ENCODE data around the gene MEGF11. TPM values are rescaled to one million over a fixed set of nuclear protein-coding genes. Genes with fewer than 3 reads are reported as not detected.
"Not testable (repeated sequence)": the region's sequence is repeated elsewhere in the genome, so short reads cannot be mapped to it uniquely, and the experiment has no call there.

Gene MEGF11
- total and polyA plus RNA-seq, 4 donors, result 6.2 to 20.3 (median 14.0) TPM

- Histone ChIP-seq H3K4me3 (ENCODE audit: low read depth, low read length) (no peak overlapping the region), H3K27me3 (ENCODE audit: control insufficient read depth, insufficient read depth, low read length) (peaks cover 55% of the 10 kb centered on the region), H3K27ac (ENCODE audit: low read depth, low read length) (no peak overlapping the region), H3K36me3 (ENCODE audit: control insufficient read depth, insufficient read depth, low read length) (no peaks in the 10 kb centered on the region), H3K4me1 (ENCODE audit: control insufficient read depth, insufficient read depth, low read length) (peaks cover 32% of the 10 kb centered on the region), H3K9me3 (ENCODE audit: control insufficient read depth, insufficient read depth, low read length) (no peaks in the 10 kb centered on the region)
- no peak for DNase-seq (ENCODE audit: low read depth in 4 of 6, low spot score in 6 of 6)
- WGBS (ENCODE audit: insufficient coverage), result 41% methylated on average over 18 of the region's 19 CpGs
Observed at GRCh38 chr15:66254951-66255676, 1.6 kb upstream of the MEGF11 start.

GRCh38 chr15:66254089-66254950 lies 770 bp upstream of the MEGF11 start:
- Histone ChIP-seq H3K27ac (ENCODE audit: low read depth, low read length) (no peak overlapping the region), H3K4me3 (ENCODE audit: low read depth, low read length) (peak overlapping the region; percentile 52), H3K4me1 (ENCODE audit: control insufficient read depth, insufficient read depth, low read length) (peaks cover 35% of the 10 kb centered on the region), H3K27me3 (ENCODE audit: control insufficient read depth, insufficient read depth, low read length) (peaks cover 55% of the 10 kb centered on the region), H3K9me3 (ENCODE audit: control insufficient read depth, insufficient read depth, low read length) (no peaks in the 10 kb centered on the region), H3K36me3 (ENCODE audit: control insufficient read depth, insufficient read depth, low read length) (no peaks in the 10 kb centered on the region)
- WGBS (ENCODE audit: insufficient coverage), result 14% methylated on average over 31 of the region's 36 CpGs
- no peak for DNase-seq (ENCODE audit: low read depth in 4 of 6, low spot score in 6 of 6)

GRCh38 chr15:66252685-66253417 lies 699 bp downstream of the MEGF11 start:
- peaks cover 35% of the 10 kb centered on the region for H3K4me1 ChIP-seq (ENCODE audit: control insufficient read depth, insufficient read depth, low read length)
- 0% methylated on average over 62 of the region's 64 CpGs for WGBS (ENCODE audit: insufficient coverage)
- no peak overlapping the region for H3K27ac ChIP-seq (ENCODE audit: low read depth, low read length)
- peaks cover 50% of the 10 kb centered on the region for H3K27me3 ChIP-seq (ENCODE audit: control insufficient read depth, insufficient read depth, low read length)
- DNase-seq (ENCODE audit: low read depth in 4 of 6, low spot score in 6 of 6), result peak in 2 of 6 donors; percentile 52 to 56
- H3K36me3 ChIP-seq (ENCODE audit: control insufficient read depth, insufficient read depth, low read length), result no peaks in the 10 kb centered on the region
- no peaks in the 10 kb centered on the region for H3K9me3 ChIP-seq (ENCODE audit: control insufficient read depth, insufficient read depth, low read length)
- peak overlapping the region; percentile 40 for H3K4me3 ChIP-seq (ENCODE audit: low read depth, low read length)

- H3K4me1 ChIP-seq (ENCODE audit: control insufficient read depth, insufficient read depth, low read length), result peaks cover 35% of the 10 kb centered on the region
- DNase-seq (ENCODE audit: low read depth in 4 of 6, low spot score in 6 of 6), result peak in 3 of 6 donors; percentile 42 to 86 (median 83)
- WGBS (ENCODE audit: insufficient coverage), result 4% methylated on average over 43 of the region's 72 CpGs
Observed at GRCh38 chr15:66251790-66252684, 1.5 kb downstream of the MEGF11 start.

GRCh38 chr15:66251065-66251789 lies 2.3 kb downstream of the MEGF11 start:
- DNase-seq (ENCODE audit: low read depth in 4 of 6, low spot score in 6 of 6), result no peak
- peak overlapping the region; percentile 40 for H3K4me3 ChIP-seq (ENCODE audit: low read depth, low read length)
- H3K4me1 ChIP-seq (ENCODE audit: control insufficient read depth, insufficient read depth, low read length), result peaks cover 35% of the 10 kb centered on the region
- no peak overlapping the region for H3K27ac ChIP-seq (ENCODE audit: low read depth, low read length)
- H3K36me3 ChIP-seq (ENCODE audit: control insufficient read depth, insufficient read depth, low read length), result no peaks in the 10 kb centered on the region
- no peaks in the 10 kb centered on the region for H3K9me3 ChIP-seq (ENCODE audit: control insufficient read depth, insufficient read depth, low read length)
- WGBS (ENCODE audit: insufficient coverage), result 73% methylated on average over 6 of the region's 10 CpGs
- H3K27me3 ChIP-seq (ENCODE audit: control insufficient read depth, insufficient read depth, low read length), result peaks cover 42% of the 10 kb centered on the region

More at GRCh38 chr15:66251790-66252684, 1.5 kb downstream of the MEGF11 start:
- H3K4me3 ChIP-seq (ENCODE audit: low read depth, low read length), result peak overlapping the region; percentile 40
- H3K27ac ChIP-seq (ENCODE audit: low read depth, low read length), result no peak overlapping the region
- peaks cover 50% of the 10 kb centered on the region for H3K27me3 ChIP-seq (ENCODE audit: control insufficient read depth, insufficient read depth, low read length)
- no peaks in the 10 kb centered on the region for H3K36me3 ChIP-seq (ENCODE audit: control insufficient read depth, insufficient read depth, low read length)
- no peaks in the 10 kb centered on the region for H3K9me3 ChIP-seq (ENCODE audit: control insufficient read depth, insufficient read depth, low read length)

GRCh38 chr15:66249605-66250174 lies 3.9 kb downstream of the MEGF11 start:
- H3K9me3 ChIP-seq (ENCODE audit: control insufficient read depth, insufficient read depth, low read length), result no peaks in the 10 kb centered on the region
- DNase-seq (ENCODE audit: low read depth in 4 of 6, low spot score in 6 of 6), result peak in 4 of 6 donors; percentile 38 to 80 (median 52)
- H3K36me3 ChIP-seq (ENCODE audit: control insufficient read depth, insufficient read depth, low read length), result no peaks in the 10 kb centered on the region
- peaks cover 26% of the 10 kb centered on the region for H3K27me3 ChIP-seq (ENCODE audit: control insufficient read depth, insufficient read depth, low read length)
- H3K27ac ChIP-seq (ENCODE audit: low read depth, low read length), result no peak overlapping the region
- H3K4me3 ChIP-seq (ENCODE audit: low read depth, low read length), result no peak overlapping the region
- peaks cover 35% of the 10 kb centered on the region for H3K4me1 ChIP-seq (ENCODE audit: control insufficient read depth, insufficient read depth, low read length)
- 38% methylated on average over 1 of the region's 2 CpGs for WGBS (ENCODE audit: insufficient coverage)

- Histone ChIP-seq H3K27me3 (ENCODE audit: control insufficient read depth, insufficient read depth, low read length) (peaks cover 11% of the 10 kb centered on the region), H3K36me3 (ENCODE audit: control insufficient read depth, insufficient read depth, low read length) (no peaks in the 10 kb centered on the region), H3K4me1 (ENCODE audit: control insufficient read depth, insufficient read depth, low read length) (peaks cover 16% of the 10 kb centered on the region), H3K27ac (ENCODE audit: low read depth, low read length) (no peak overlapping the region), H3K9me3 (ENCODE audit: control insufficient read depth, insufficient read depth, low read length) (no peaks in the 10 kb centered on the region), H3K4me3 (ENCODE audit: low read depth, low read length) (no peak overlapping the region)
- WGBS (ENCODE audit: insufficient coverage), result no CpG with 5 or more reads among the region's 1 CpG
- no peak for DNase-seq (ENCODE audit: low read depth in 4 of 6, low spot score in 6 of 6)
Observed at GRCh38 chr15:66246937-66247336, 6.6 kb downstream of the MEGF11 start.

- not testable (repeated sequence) for H3K4me1 ChIP-seq (ENCODE audit: control insufficient read depth, insufficient read depth, low read length); H3K27me3 ChIP-seq (ENCODE audit: control insufficient read depth, insufficient read depth, low read length); H3K27ac ChIP-seq (ENCODE audit: low read depth, low read length); H3K4me3 ChIP-seq (ENCODE audit: low read depth, low read length); H3K9me3 ChIP-seq (ENCODE audit: control insufficient read depth, insufficient read depth, low read length); H3K36me3 ChIP-seq (ENCODE audit: control insufficient read depth, insufficient read depth, low read length); DNase-seq (ENCODE audit: low read depth in 4 of 6, low spot score in 6 of 6)
- WGBS (ENCODE audit: insufficient coverage), result 95% methylated on average over 3 of the region's 5 CpGs
Observed at GRCh38 chr15:66245832-66246231, 7.7 kb downstream of the MEGF11 start.
